Measurements from ENCODE around the gene NRBF2.
A peak's percentile ranks its signal among the peaks of the same experiment; 100 is the strongest.
"Not testable (repeated sequence)": the region's sequence is repeated elsewhere in the genome, so short reads cannot be mapped to it uniquely, and the experiment has no call there.

NRBF2 gene

DNA sequence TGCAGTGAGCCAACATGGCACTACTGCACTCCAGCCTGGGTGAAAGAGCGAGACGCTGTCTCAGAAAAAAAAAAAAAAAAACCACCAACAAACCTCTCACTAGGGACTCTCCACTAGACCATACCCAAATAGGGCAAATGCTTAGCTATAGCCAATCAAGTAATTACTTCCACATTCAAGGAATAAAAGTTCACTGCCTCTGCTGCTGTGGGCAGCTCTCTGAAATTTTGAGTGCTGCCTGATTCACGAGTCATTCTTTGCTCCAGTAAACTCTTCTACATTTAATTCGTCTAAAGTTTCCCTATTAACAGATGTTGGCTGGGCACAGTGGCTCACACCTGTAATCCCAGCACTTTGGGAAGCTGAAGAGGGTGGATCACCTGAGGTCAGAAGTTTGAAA is 4.7 kb upstream of the NRBF2 start:
- no peaks in the 10 kb centered on the region for H3K36me3 ChIP-seq (ENCODE audit: control insufficient read depth, insufficient read depth, low read length)

GRCh38 chr10:63129888-63130287 is 3.2 kb upstream of the NRBF2 start:
- no peaks in the 10 kb centered on the region for H3K36me3 ChIP-seq (ENCODE audit: control insufficient read depth, insufficient read depth, low read length)

More for the DNA sequence above, 4.7 kb upstream of the NRBF2 start:
- Histone ChIP-seq H3K9ac (ENCODE audit: low read length) (no peak overlapping the region), H3K27me3 (ENCODE audit: control insufficient read depth, insufficient read depth, low read length) (no peaks in the 10 kb centered on the region), H3K4me1 (ENCODE audit: control insufficient read depth, insufficient read depth, low read length) (peaks cover 4% of the 10 kb centered on the region), H3K9me3 (ENCODE audit: control insufficient read depth, low read length) (no peaks in the 10 kb centered on the region), H3K4me3 (ENCODE audit: low read length) (no peak overlapping the region)

DNA sequence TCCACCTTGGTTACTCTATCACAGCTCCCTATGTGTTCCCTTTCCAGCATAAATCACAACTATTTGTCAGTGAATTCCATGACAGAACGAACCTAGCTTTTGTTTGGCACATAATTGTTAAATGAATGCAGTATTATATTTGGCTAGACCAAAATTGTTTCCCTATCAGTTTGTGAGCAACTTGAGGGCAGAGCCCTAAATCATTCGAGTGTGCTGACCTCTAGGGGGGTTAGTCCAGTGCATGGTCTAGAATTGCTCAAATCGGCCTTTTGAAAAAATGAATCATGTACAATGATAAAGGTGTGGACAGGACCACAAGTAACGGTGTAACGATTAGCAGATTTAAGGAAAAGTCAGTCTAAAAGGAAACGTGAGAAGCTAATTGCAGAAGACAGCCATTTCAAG is 475 bp upstream of the NRBF2 start:
- Histone ChIP-seq H3K27me3 (ENCODE audit: control insufficient read depth, insufficient read depth, low read length) (no peaks in the 10 kb centered on the region), H3K9ac (ENCODE audit: low read length) (no peak overlapping the region), H3K4me3 (ENCODE audit: low read length) (no peak overlapping the region), H3K9me3 (ENCODE audit: control insufficient read depth, low read length) (no peaks in the 10 kb centered on the region), H3K36me3 (ENCODE audit: control insufficient read depth, insufficient read depth, low read length) (no peaks in the 10 kb centered on the region), H3K4me1 (ENCODE audit: control insufficient read depth, insufficient read depth, low read length) (peaks cover 15% of the 10 kb centered on the region)

More at GRCh38 chr10:63129888-63130287, 3.2 kb upstream of the NRBF2 start:
- Histone ChIP-seq H3K27me3 (ENCODE audit: control insufficient read depth, insufficient read depth, low read length) (no peaks in the 10 kb centered on the region), H3K9me3 (ENCODE audit: control insufficient read depth, low read length) (no peaks in the 10 kb centered on the region), H3K9ac (ENCODE audit: low read length) (no peak overlapping the region), H3K4me1 (ENCODE audit: control insufficient read depth, insufficient read depth, low read length) (peaks cover 11% of the 10 kb centered on the region), H3K4me3 (ENCODE audit: low read length) (no peak overlapping the region)

GRCh38 chr10:63133821-63134557 is 861 bp downstream of the NRBF2 start:
- Histone ChIP-seq H3K9me3 (ENCODE audit: control insufficient read depth, low read length) (no peaks in the 10 kb centered on the region), H3K27me3 (ENCODE audit: control insufficient read depth, insufficient read depth, low read length) (no peaks in the 10 kb centered on the region), H3K4me3 (ENCODE audit: low read length) (peak overlapping the region; percentile 80), H3K4me1 (ENCODE audit: control insufficient read depth, insufficient read depth, low read length) (peaks cover 15% of the 10 kb centered on the region), H3K9ac (ENCODE audit: low read length) (peak overlapping the region; percentile 99), H3K36me3 (ENCODE audit: control insufficient read depth, insufficient read depth, low read length) (no peaks in the 10 kb centered on the region)

DNA sequence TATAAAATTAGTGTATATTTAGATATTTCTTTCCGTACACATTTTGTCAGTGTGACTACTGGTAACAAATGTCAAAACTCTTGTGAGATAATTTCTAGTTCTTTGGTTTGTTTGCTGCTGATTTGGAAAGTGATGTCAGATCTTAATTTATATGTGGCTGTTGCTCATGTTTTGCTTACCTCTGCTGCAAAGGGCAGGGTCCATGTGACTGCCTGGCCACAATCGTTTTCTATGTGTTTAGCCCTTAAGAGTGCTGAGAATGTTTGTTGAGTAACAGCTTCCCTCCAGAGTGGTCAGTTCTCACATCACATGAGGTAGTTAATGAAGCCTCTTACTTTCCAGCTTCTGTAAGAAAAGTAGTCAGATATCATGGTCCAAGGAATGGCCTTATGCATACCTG is 4.2 kb downstream of the NRBF2 start:
- Histone ChIP-seq H3K27me3 (ENCODE audit: control insufficient read depth, insufficient read depth, low read length) (no peaks in the 10 kb centered on the region), H3K36me3 (ENCODE audit: control insufficient read depth, insufficient read depth, low read length) (no peaks in the 10 kb centered on the region)

GRCh38 chr10:63140077-63140476 is 6.9 kb downstream of the NRBF2 start:
- Histone ChIP-seq H3K4me1 (ENCODE audit: control insufficient read depth, insufficient read depth, low read length) (peaks cover 3% of the 10 kb centered on the region), H3K36me3 (ENCODE audit: control insufficient read depth, insufficient read depth, low read length) (no peaks in the 10 kb centered on the region), H3K9ac (ENCODE audit: low read length) (no peak overlapping the region), H3K4me3 (ENCODE audit: low read length) (no peak overlapping the region), H3K27me3 (ENCODE audit: control insufficient read depth, insufficient read depth, low read length) (no peaks in the 10 kb centered on the region), H3K9me3 (ENCODE audit: control insufficient read depth, low read length) (no peaks in the 10 kb centered on the region)

More for the DNA sequence above, 4.2 kb downstream of the NRBF2 start:
- Histone ChIP-seq H3K4me1 (ENCODE audit: control insufficient read depth, insufficient read depth, low read length) (peaks cover 15% of the 10 kb centered on the region), H3K9me3 (ENCODE audit: control insufficient read depth, low read length) (no peaks in the 10 kb centered on the region), H3K9ac (ENCODE audit: low read length) (no peak overlapping the region), H3K4me3 (ENCODE audit: low read length) (no peak overlapping the region)

DNA sequence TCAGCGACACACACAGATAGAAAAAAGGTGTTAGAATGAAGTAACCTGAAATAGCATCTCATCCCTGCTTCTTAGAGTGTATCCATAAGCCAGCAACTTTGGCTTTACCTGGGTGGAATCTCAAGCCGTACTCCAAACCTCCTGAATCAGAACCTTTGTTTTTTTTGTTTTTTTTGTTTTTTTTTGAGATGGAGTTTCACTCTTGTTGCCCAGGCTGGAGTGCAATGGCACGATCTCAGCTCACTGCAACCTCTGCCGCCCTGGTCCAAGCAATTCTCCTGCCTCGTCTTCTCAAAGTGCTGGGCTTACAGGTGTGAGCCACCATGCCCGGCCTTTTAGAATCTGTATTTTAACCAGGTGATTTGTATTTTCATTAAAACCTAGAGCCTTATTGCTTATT is 9.0 kb downstream of the NRBF2 start:
- Histone ChIP-seq H3K27me3 (ENCODE audit: control insufficient read depth, insufficient read depth, low read length) (no peaks in the 10 kb centered on the region), H3K9me3 (ENCODE audit: control insufficient read depth, low read length) (no peaks in the 10 kb centered on the region), H3K9ac (ENCODE audit: low read length) (no peak overlapping the region), H3K36me3 (ENCODE audit: control insufficient read depth, insufficient read depth, low read length) (no peaks in the 10 kb centered on the region), H3K4me1 (ENCODE audit: control insufficient read depth, insufficient read depth, low read length) (no peaks in the 10 kb centered on the region), H3K4me3 (ENCODE audit: low read length) (no peak overlapping the region)

- Histone ChIP-seq H3K9ac (ENCODE audit: low read length) (no peak overlapping the region), H3K36me3 (ENCODE audit: control insufficient read depth, insufficient read depth, low read length) (no peaks in the 10 kb centered on the region), H3K9me3 (ENCODE audit: control insufficient read depth, low read length) (no peaks in the 10 kb centered on the region), H3K27me3 (ENCODE audit: control insufficient read depth, insufficient read depth, low read length) (no peaks in the 10 kb centered on the region), H3K4me1 (ENCODE audit: control insufficient read depth, insufficient read depth, low read length) (no peaks in the 10 kb centered on the region), H3K4me3 (ENCODE audit: low read length) (no peak overlapping the region)
Observed at GRCh38 chr10:63143987-63144386, 10.9 kb downstream of the NRBF2 start.

- H3K4me1 ChIP-seq (ENCODE audit: control insufficient read depth, insufficient read depth, low read length), result no peaks in the 10 kb centered on the region
- no peaks in the 10 kb centered on the region for H3K9me3 ChIP-seq (ENCODE audit: control insufficient read depth, low read length)
- H3K27me3 ChIP-seq (ENCODE audit: control insufficient read depth, insufficient read depth, low read length), result no peaks in the 10 kb centered on the region
- no peak overlapping the region for H3K9ac ChIP-seq (ENCODE audit: low read length)
- no peaks in the 10 kb centered on the region for H3K36me3 ChIP-seq (ENCODE audit: control insufficient read depth, insufficient read depth, low read length)
- no peak overlapping the region for H3K4me3 ChIP-seq (ENCODE audit: low read length)
Observed at GRCh38 chr10:63145782-63146181, 12.7 kb downstream of the NRBF2 start.

DNA sequence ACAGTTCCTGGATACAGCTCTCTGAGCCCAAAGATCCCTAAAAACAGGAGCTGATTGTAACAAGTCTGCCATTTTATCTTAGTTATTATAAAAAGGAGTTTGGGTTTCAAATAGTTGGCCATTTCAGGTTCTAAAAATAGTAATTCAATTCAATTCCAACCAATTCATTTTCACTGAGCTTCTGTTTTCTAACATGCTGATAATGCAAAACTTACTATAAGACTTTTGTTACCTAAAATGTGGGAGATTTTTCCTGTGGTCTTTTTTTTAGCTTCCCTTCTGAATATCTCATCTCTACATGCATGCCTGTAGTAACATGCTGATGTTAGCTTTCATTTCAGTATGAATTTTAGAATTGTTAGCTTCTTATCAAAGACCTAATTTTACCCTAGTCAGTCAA is 13.4 kb downstream of the NRBF2 start:
- H3K4me1 ChIP-seq (ENCODE audit: control insufficient read depth, insufficient read depth, low read length), result no peaks in the 10 kb centered on the region
- H3K27me3 ChIP-seq (ENCODE audit: control insufficient read depth, insufficient read depth, low read length), result no peaks in the 10 kb centered on the region
- no peaks in the 10 kb centered on the region for H3K36me3 ChIP-seq (ENCODE audit: control insufficient read depth, insufficient read depth, low read length)
- no peak overlapping the region for H3K4me3 ChIP-seq (ENCODE audit: low read length)
- no peak overlapping the region for H3K9ac ChIP-seq (ENCODE audit: low read length)
- H3K9me3 ChIP-seq (ENCODE audit: control insufficient read depth, low read length), result no peaks in the 10 kb centered on the region

- Histone ChIP-seq H3K9me3 (ENCODE audit: control insufficient read depth, low read length) (no peaks in the 10 kb centered on the region), H3K9ac (ENCODE audit: low read length) (no peak overlapping the region), H3K27me3 (ENCODE audit: control insufficient read depth, insufficient read depth, low read length) (no peaks in the 10 kb centered on the region), H3K36me3 (ENCODE audit: control insufficient read depth, insufficient read depth, low read length) (no peaks in the 10 kb centered on the region), H3K4me1 (ENCODE audit: control insufficient read depth, insufficient read depth, low read length) (peaks cover 7% of the 10 kb centered on the region), H3K4me3 (ENCODE audit: low read length) (no peak overlapping the region)
Observed at GRCh38 chr10:63150745-63151144, 17.6 kb downstream of the NRBF2 start.

DNA sequence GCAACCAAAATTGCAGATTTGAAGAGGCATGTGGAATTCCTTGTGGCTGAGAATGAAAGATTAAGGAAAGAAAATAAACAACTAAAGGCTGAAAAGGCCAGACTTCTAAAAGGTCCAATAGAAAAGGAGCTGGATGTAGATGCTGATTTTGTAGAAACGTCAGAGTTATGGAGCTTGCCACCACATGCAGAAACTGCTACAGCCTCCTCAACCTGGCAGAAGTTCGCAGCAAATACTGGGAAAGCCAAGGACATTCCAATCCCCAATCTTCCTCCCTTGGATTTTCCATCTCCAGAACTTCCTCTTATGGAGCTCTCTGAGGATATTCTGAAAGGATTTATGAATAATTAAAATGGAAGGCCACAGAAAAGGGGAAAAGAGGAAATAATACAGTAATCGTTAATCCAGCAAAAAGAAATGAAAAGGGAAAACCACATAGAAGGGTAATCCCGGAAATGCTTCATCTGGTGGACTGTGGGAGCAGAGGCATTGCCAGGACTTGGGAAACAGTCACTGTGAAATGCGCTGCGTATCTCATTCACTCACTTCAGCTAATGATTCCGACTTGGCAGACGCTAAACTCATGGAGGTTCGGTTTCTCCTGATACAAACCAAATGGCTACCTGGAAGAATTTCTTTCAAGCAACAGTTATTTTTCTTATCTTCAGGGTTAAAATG is 20.9 kb downstream of the NRBF2 start:
- not testable (repeated sequence) for H3K9ac ChIP-seq (ENCODE audit: low read length); H3K9me3 ChIP-seq (ENCODE audit: control insufficient read depth, low read length); H3K36me3 ChIP-seq (ENCODE audit: control insufficient read depth, insufficient read depth, low read length); H3K27me3 ChIP-seq (ENCODE audit: control insufficient read depth, insufficient read depth, low read length); H3K4me3 ChIP-seq (ENCODE audit: low read length)
- peaks cover 15% of the 10 kb centered on the region for H3K4me1 ChIP-seq (ENCODE audit: control insufficient read depth, insufficient read depth, low read length)
